Measurements from ENCODE around the gene ZER1.
"Not testable (repeated sequence)": the region's sequence is repeated elsewhere in the genome, so short reads cannot be mapped to it uniquely, and the experiment has no call there.

Gene ZER1

GRCh38 chr9:128786681-128787601, 15.2 kb upstream of the ZER1 start, which contains the start of gene TBC1D13:
TBC1D13 (plus strand) TSS chr9:128787253; CDS start chr9:128787354, 101 bp downstream.
- DNase-seq: peak; percentile 41

GRCh38 chr9:128785427-128785826, 13.7 kb upstream of the ZER1 start:
- DNase-seq: no peak

GRCh38 chr9:128782669-128783068, 10.9 kb upstream of the ZER1 start:
- DNase-seq: no peak

- DNase-seq: no peak
Observed at GRCh38 chr9:128781187-128782070, 9.7 kb upstream of the ZER1 start.

DNA sequence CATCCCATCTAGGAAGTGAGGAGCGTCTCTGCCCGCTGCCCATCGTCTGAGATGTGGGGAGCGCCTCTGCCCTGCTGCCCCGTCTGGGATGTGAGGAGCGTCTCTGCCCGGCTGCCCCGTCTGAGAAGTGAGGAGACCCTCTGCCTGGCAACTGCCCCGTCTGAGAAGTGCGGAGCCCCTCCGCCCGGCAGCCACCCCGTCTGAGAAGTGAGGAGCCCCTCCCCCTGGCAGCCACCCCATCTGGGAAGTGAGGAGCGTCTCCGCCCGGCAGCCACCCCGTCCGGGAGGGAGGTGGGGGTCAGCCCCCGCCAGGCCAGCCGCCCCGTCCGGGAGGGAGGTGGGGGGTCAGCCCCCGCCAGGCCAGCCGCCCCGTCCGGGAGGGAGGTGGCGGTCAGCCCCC, 8.4 kb upstream of the ZER1 start:
- not testable (repeated sequence) for DNase-seq

DNA sequence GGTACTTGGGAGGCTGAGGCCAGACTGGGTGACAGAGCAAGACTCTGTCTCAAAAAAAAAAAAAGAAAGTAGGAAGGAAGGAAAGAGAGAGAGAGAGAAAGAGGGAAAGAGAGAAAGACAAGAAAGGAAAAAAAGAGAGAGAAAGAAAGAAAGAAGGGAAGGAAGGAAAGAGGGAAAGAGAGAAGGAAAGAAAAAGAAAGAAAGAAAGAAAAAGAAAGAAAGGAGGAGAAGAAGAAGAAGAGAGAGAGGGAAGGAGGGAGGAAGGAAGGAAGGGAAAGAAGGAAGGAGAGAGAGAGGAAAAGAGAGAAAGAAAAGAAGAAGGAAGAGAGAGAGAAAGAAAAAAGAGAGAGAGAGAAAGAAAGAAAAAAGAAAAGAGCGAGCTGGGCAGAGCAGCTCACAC, 3.1 kb upstream of the ZER1 start:
- DNase-seq: no peak

- DNase-seq: no peak
Observed at GRCh38 chr9:128773049-128773448, 1.3 kb upstream of the ZER1 start.

- DNase-seq: no peak
Observed at GRCh38 chr9:128771094-128771721, 519 bp downstream of the ZER1 start.

GRCh38 chr9:128770286-128771030, 1.3 kb downstream of the ZER1 start:
- no peak for DNase-seq

GRCh38 chr9:128768606-128769005, 3.1 kb downstream of the ZER1 start:
- no peak for DNase-seq

DNA sequence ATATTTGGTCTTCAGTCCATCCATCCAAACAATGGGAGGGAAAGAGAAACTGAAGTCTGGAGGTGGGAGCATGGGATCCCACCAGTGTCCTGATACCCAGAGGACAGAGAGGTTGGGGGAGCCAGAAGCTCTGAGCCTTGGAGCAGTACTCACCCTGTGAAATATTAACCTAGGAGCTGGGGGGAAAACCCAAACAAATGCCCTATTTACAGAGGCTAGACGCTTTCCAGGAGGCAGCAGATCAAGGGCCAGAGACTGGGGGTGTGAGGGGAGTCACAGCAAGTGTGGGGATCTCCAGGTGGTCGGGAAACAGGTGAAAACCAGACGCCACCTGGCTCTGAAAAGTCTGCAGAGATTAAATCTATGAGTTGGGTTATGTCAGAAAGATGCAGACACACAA, 6.2 kb downstream of the ZER1 start:
- no peak for DNase-seq

- no peak for DNase-seq
Observed at GRCh38 chr9:128764361-128764760, 7.4 kb downstream of the ZER1 start.

- DNase-seq: no peak
Observed at GRCh38 chr9:128762671-128763449, 8.9 kb downstream of the ZER1 start.

DNA sequence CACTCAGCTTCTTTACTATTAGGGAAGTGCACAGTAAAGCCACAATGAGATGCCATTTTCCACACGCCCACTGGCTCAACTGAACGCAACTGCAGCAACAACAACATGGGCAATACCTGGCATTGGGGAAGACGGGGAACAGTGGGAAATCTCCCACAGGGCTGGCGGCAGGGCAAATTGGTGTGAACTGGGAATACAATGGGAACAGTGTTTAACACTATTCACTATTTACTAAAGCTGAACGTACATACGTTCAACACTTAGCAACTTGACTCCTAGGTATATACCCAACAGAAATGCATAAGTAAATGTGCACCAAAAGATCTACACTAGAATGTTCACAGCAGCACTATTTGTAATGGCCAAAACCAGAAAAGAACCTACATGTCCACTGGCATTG, 14.1 kb downstream of the ZER1 start:
- DNase-seq: no peak

- DNase-seq: no peak
Observed at GRCh38 chr9:128753627-128754026, 18.1 kb downstream of the ZER1 start.

GRCh38 chr9:128750926-128751595, 20.7 kb downstream of the ZER1 start:
- no peak for DNase-seq

DNA sequence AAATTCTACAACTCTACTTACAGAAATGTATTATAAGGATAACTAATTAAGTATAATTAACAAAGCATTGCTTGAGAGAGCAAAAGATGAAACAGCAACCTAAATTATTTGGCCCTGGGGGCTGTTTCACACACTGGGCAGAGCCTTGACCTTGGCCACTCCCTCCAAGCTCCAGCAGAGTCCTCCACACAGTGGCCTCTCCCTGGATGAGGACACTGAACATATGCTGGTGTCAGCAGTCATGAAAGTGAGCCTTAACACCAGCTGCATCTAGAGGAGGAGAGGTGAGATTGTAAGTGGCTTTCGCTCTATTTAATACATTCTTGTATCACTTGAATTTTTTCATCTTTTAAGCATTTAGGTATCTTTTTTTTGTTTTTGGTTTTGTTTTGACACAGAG, 24.5 kb downstream of the ZER1 start:
- DNase-seq: no peak

- DNase-seq: no peak
Observed at GRCh38 chr9:128743421-128743820, 28.3 kb downstream of the ZER1 start.

- no peak for DNase-seq
Observed at GRCh38 chr9:128742401-128742800, 29.3 kb downstream of the ZER1 start.

DNA sequence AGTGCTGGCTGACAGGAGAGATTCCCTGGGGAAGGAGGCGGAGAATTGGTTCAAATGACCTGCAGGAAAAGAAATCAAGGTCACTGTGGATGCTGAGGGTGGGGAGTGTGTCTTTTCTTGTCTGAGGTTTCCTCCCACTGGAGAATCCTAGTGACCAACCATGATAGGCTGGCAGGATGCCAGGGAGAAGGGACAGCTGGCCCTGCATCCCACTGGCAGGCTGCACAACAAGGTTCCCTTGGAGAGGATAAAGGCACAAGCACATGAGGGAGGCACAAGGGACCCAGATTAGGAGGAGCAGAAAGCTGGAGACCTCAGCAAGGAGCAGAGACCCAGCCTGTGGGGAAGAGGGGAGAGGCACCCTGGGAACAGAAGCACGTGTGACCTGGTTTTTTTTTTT, 36.4 kb downstream of the ZER1 start:
- DNase-seq: no peak

GRCh38 chr9:128733256-128733655, 38.5 kb downstream of the ZER1 start:
- peak; percentile 85 for DNase-seq

Measured in SHP77 treated with DMSO at 0.1 percent for 48 hours (cell line).